ENCODE measurements around the gene MSMP.

DNA sequence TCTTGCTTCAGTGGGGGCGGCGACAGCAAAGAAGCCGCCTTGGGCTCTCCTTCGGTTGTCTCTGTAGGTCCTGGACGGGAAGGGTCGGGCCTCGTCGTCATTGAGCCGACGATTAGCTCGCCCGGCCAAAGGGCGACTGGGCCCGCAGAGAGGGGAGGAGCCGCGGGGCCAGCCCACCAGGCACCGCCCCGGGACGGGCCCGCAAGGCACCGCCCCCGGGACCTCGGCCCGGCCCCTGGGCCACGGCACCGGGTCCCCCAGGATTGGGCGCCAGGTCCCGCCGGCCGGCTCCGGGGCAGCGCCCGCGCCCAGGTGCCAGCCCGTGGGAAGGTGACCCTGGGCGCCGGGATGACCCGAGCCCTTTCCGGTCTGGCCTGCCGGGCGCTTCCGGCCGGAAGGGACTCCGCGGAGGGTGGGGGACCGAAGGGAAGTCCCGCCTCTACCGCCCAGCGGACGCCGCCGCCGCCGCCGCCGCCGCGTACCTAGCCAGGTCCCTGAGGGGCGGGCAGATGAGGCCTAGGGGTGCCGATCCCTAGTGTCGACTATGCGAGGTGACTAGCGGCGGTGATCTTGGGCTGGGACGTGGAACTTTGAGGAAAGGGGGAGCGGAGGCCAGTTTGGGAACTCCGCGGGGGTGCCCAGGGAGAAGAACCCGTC, 5.1 kb downstream of the MSMP start, which contains the start of the genes GBA2 and RGP1:
- TF ChIP-seq, protein P1, sequence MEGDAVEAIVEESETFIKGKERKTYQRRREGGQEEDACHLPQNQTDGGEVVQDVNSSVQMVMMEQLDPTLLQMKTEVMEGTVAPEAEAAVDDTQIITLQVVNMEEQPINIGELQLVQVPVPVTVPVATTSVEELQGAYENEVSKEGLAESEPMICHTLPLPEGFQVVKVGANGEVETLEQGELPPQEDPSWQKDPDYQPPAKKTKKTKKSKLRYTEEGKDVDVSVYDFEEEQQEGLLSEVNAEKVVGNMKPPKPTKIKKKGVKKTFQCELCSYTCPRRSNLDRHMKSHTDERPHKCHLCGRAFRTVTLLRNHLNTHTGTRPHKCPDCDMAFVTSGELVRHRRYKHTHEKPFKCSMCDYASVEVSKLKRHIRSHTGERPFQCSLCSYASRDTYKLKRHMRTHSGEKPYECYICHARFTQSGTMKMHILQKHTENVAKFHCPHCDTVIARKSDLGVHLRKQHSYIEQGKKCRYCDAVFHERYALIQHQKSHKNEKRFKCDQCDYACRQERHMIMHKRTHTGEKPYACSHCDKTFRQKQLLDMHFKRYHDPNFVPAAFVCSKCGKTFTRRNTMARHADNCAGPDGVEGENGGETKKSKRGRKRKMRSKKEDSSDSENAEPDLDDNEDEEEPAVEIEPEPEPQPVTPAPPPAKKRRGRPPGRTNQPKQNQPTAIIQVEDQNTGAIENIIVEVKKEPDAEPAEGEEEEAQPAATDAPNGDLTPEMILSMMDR (conservative IDR thresholded peaks at IDR 0.05 in 1 of 2, IDR thresholded peaks at IDR 0.05 in 1 of 2; ENCODE audit: low read depth in 1 of 2, low read length in 2 of 2): no peak
- no peak for TF ChIP-seq EZH2 (IDR thresholded peaks at IDR 0.05; ENCODE audit: low read length, missing control alignments)
